Measurements from ENCODE around the gene LCT.
"Not testable (repeated sequence)": the region's sequence is repeated elsewhere in the genome, so short reads cannot be mapped to it uniquely, and the experiment has no call there.

The LCT gene

DNA sequence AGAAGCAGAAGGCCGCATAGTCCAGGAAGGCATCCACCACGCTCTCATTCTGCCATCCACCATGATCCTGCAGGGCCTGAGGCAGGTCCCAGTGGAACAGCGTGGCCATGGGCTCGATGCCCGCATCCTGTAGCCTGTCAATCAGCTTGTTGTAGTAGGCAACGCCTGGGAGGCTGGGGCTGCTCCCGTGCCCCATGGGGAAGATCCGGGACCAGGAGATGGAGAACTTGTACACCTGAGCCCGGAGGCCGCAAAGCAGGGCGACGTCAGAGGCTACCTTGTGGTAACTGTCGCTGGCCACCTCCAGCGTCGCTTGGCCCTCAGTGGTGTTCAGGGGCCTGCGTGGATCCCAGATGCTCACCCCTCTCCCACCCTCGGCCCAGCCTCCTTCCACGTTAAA, 19.5 kb downstream of the LCT start:
- Histone ChIP-seq H3K4me3 (ENCODE audit: control insufficient read depth in 1 of 7, extremely low read depth in 1 of 7, insufficient read depth in 4 of 7, low read depth in 2 of 7, low read length in 6 of 7) (no peak overlapping the region), H3K9me3 (ENCODE audit: control extremely low read depth in 1 of 5, control insufficient read depth in 4 of 5, insufficient read depth in 2 of 5, low read depth in 1 of 5, low read length in 4 of 5) (peaks cover 0 to 3% (median 0%) of the 10 kb centered on the region in 5 experiments), H3K27me3 (replicated peaks in 2 of 5; ENCODE audit: control insufficient read depth in 4 of 5, insufficient read depth in 5 of 5, low read length in 4 of 5) (no peaks in the 10 kb centered on the region), H3K27ac (ENCODE audit: insufficient read depth in 1 of 2, low read depth in 1 of 2, low read length in 2 of 2, poor library complexity in 1 of 2, severe bottlenecking in 2 of 2) (no peak overlapping the region), H3K36me3 (ENCODE audit: control insufficient read depth in 4 of 4, insufficient read depth in 4 of 4, low read length in 3 of 4) (no peaks in the 10 kb centered on the region), H3K4me1 (ENCODE audit: control extremely low read depth in 1 of 4, control insufficient read depth in 4 of 4, insufficient read depth in 4 of 4, low read length in 3 of 4) (peaks cover 7 to 22% (median 18%) of the 10 kb centered on the region in 4 experiments)
- WGBS (ENCODE audit: insufficient coverage) = 96% methylated on average over 18 of the region's 18 CpGs
- no peak for DNase-seq
- POLR2A ChIA-PET = no interaction called here
- CTCF ChIA-PET = interaction anchor here (3.0 kb wide), 1 partner anchor 19 kb away, joined by 12 read pairs; no protein-coding TSS in a partner anchor

DNA sequence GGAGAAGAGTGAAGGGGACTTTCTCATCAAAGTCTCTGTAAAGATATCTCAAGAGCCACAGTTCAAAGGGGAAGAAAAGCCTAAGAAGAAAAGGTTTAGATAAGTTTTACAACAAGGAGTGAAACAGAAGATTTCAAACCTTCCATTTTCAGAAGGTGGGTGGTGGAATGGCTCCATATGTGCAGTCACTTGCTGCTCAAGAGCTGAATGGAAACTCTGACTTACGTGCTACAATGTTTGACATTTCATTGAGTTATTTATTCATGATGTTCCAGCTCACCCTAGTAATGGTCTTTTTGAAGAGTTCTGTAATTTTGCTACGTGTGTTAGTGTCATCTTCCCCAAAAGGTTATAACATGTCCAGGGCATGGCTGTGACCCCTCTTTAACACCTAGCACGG, 21.7 kb downstream of the LCT start:
- ChIA-PET POLR2A (no interaction called here), CTCF (interaction anchor here (1.0 to 1.7 kb wide), 2 partner anchors 17 to 20 kb away, joined by 3 to 10 read pairs; no protein-coding TSS in a partner anchor)
- Histone ChIP-seq H3K36me3 (ENCODE audit: control insufficient read depth in 4 of 4, insufficient read depth in 4 of 4, low read length in 3 of 4) (no peaks in the 10 kb centered on the region), H3K27ac (ENCODE audit: insufficient read depth in 1 of 2, low read depth in 1 of 2, low read length in 2 of 2, poor library complexity in 1 of 2, severe bottlenecking in 2 of 2) (no peak overlapping the region), H3K9me3 (ENCODE audit: control extremely low read depth in 1 of 5, control insufficient read depth in 4 of 5, insufficient read depth in 2 of 5, low read depth in 1 of 5, low read length in 4 of 5) (no peaks in the 10 kb centered on the region), H3K4me1 (ENCODE audit: control extremely low read depth in 1 of 4, control insufficient read depth in 4 of 4, insufficient read depth in 4 of 4, low read length in 3 of 4) (peaks cover 2 to 12% (median 9%) of the 10 kb centered on the region in 4 experiments), H3K4me3 (ENCODE audit: control insufficient read depth in 1 of 7, extremely low read depth in 1 of 7, insufficient read depth in 4 of 7, low read depth in 2 of 7, low read length in 6 of 7) (no peak overlapping the region), H3K27me3 (replicated peaks in 2 of 5; ENCODE audit: control insufficient read depth in 4 of 5, insufficient read depth in 5 of 5, low read length in 4 of 5) (no peaks in the 10 kb centered on the region)
- 83% methylated on average over 1 of the region's 3 CpGs for WGBS (ENCODE audit: insufficient coverage)
- DNase-seq = no peak

DNA sequence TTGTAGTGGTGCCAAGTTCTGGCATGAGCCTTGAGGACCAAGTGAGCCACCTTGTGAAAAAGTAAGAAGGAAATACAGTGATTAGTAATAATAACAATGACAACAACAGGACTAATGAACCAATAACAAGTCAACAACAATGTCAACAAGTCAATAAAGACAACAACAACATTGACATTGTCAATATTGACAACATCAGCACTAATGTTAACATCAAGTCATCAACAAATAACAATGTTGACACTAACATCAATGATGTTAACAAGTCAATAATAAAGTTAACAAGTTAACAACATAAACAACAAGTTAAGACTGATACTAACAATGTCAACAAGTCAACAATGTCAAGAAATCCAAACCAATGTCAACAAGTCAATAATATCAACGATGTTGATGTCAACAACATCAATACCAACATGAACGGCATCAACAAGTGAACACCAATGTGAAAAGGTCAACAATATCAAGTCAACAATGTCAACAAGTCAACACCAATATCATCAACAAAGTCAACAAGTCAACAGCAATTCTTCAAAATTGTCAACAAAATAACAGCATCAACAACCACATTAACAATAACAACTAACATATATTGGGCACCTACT, 24.0 kb downstream of the LCT start:
- Histone ChIP-seq H3K36me3 (ENCODE audit: control insufficient read depth in 4 of 4, insufficient read depth in 4 of 4, low read length in 3 of 4) (no peaks in the 10 kb centered on the region), H3K27me3 (replicated peaks in 2 of 5; ENCODE audit: control insufficient read depth in 4 of 5, insufficient read depth in 5 of 5, low read length in 4 of 5) (no peaks in the 10 kb centered on the region), H3K27ac (ENCODE audit: insufficient read depth in 1 of 2, low read depth in 1 of 2, low read length in 2 of 2, poor library complexity in 1 of 2, severe bottlenecking in 2 of 2) (no peak overlapping the region), H3K9me3 (ENCODE audit: control extremely low read depth in 1 of 5, control insufficient read depth in 4 of 5, insufficient read depth in 2 of 5, low read depth in 1 of 5, low read length in 4 of 5) (no peaks in the 10 kb centered on the region), H3K4me1 (ENCODE audit: control extremely low read depth in 1 of 4, control insufficient read depth in 4 of 4, insufficient read depth in 4 of 4, low read length in 3 of 4) (peaks cover 0 to 2% (median 0%) of the 10 kb centered on the region in 4 experiments), H3K4me3 (ENCODE audit: control insufficient read depth in 1 of 7, extremely low read depth in 1 of 7, insufficient read depth in 4 of 7, low read depth in 2 of 7, low read length in 6 of 7) (no peak overlapping the region)
- ChIA-PET CTCF (interaction anchor here (1.3 kb wide), 1 partner anchor 10 kb away, joined by 3 read pairs; no protein-coding TSS in a partner anchor), POLR2A (no interaction called here)
- DNase-seq = no peak
- WGBS (ENCODE audit: insufficient coverage) = 100% methylated on average over 2 of the region's 2 CpGs

DNA sequence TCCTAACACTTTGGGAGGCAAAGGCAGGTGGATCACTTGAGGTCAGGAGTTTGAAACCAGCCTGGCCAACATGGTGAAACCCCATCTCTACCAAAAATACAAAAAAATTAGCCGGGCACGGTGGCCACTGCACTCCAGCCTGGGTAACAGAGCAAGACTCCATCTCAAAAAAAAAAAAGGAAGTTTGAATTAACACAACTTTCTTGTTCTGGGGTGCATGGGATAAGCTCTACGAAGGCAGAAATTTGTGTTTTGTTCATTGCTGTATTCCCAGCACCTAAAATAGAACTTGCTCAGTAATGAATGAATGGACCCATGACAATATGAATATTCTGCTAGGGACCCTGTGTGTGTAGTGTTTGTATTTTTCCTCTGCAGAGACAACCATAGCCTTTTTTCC, 29.1 kb downstream of the LCT start:
- H3K4me3 ChIP-seq (ENCODE audit: control insufficient read depth in 1 of 7, extremely low read depth in 1 of 7, insufficient read depth in 4 of 7, low read depth in 2 of 7, low read length in 6 of 7); H3K27ac ChIP-seq (ENCODE audit: insufficient read depth in 1 of 2, low read depth in 1 of 2, low read length in 2 of 2, poor library complexity in 1 of 2, severe bottlenecking in 2 of 2); H3K27me3 ChIP-seq (replicated peaks in 2 of 5; ENCODE audit: control insufficient read depth in 4 of 5, insufficient read depth in 5 of 5, low read length in 4 of 5); H3K36me3 ChIP-seq (ENCODE audit: control insufficient read depth in 4 of 4, insufficient read depth in 4 of 4, low read length in 3 of 4); H3K4me1 ChIP-seq (ENCODE audit: control extremely low read depth in 1 of 4, control insufficient read depth in 4 of 4, insufficient read depth in 4 of 4, low read length in 3 of 4); POLR2A ChIA-PET; H3K9me3 ChIP-seq (ENCODE audit: control extremely low read depth in 1 of 5, control insufficient read depth in 4 of 5, insufficient read depth in 2 of 5, low read depth in 1 of 5, low read length in 4 of 5); DNase-seq: not testable (repeated sequence)
- CTCF ChIA-PET = interaction anchor here (5.1 kb wide), 1 partner anchor 10 kb away, joined by 35 read pairs; no protein-coding TSS in a partner anchor
- 90% methylated on average over 2 of the region's 3 CpGs for WGBS (ENCODE audit: insufficient coverage)

DNA sequence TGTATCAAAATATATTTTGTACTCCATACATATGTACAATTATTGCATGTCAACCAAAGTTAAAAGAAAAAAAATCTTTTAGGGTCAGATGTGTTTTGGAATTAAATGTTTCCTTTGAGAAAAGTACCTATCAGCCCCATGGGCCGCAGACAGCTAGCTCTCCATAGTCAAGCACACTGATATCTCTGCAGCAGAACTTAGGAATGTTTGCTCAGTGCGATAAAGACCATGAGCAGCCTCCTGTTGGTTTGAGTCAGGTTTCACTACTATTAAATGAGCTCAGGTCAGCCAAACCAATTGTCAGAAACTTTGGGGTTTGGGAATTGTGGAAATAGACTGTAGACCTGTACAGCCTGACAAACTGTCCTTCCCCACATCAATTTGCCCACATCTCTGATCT, 33.7 kb downstream of the LCT start:
- peaks cover 0 to 13% (median 2%) of the 10 kb centered on the region in 5 experiments for H3K9me3 ChIP-seq (ENCODE audit: control extremely low read depth in 1 of 5, control insufficient read depth in 4 of 5, insufficient read depth in 2 of 5, low read depth in 1 of 5, low read length in 4 of 5)
- no peak for DNase-seq
- ChIA-PET POLR2A (no interaction called here), CTCF (interaction anchor here (0.8 kb wide), 1 partner anchor 10 kb away, joined by 3 read pairs; no protein-coding TSS in a partner anchor)
- no peaks in the 10 kb centered on the region for H3K36me3 ChIP-seq (ENCODE audit: control insufficient read depth in 4 of 4, insufficient read depth in 4 of 4, low read length in 3 of 4)
- peaks cover 0 to 5% (median 5%) of the 10 kb centered on the region in 4 experiments for H3K4me1 ChIP-seq (ENCODE audit: control extremely low read depth in 1 of 4, control insufficient read depth in 4 of 4, insufficient read depth in 4 of 4, low read length in 3 of 4)
- WGBS (ENCODE audit: insufficient coverage) = 100% methylated on average over 2 of the region's 2 CpGs
- no peak overlapping the region for H3K4me3 ChIP-seq (ENCODE audit: control insufficient read depth in 1 of 7, extremely low read depth in 1 of 7, insufficient read depth in 4 of 7, low read depth in 2 of 7, low read length in 6 of 7)
- H3K27ac ChIP-seq (ENCODE audit: insufficient read depth in 1 of 2, low read depth in 1 of 2, low read length in 2 of 2, poor library complexity in 1 of 2, severe bottlenecking in 2 of 2) = no peak overlapping the region
- H3K27me3 ChIP-seq (replicated peaks in 2 of 5; ENCODE audit: control insufficient read depth in 4 of 5, insufficient read depth in 5 of 5, low read length in 4 of 5) = no peaks in the 10 kb centered on the region

DNA sequence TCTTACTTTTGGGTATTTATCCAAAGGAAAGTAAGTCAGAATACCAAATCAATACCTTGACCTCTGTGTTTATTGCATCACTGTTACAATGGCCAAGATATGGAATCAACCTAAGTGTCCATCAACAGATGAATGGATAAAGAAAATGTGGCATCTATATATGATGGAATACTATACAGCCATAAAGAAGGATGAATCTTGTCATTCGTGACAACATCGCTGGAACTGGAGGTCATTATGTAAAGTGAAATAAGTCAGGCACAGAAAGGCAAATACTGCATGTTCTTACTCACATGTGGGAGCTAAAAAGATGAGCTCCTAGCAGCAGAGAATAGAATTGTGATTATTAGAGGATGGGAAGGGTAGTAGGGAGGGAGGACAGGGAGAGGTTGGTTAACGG, 34.6 kb downstream of the LCT start:
- Histone ChIP-seq H3K27ac (ENCODE audit: insufficient read depth in 1 of 2, low read depth in 1 of 2, low read length in 2 of 2, poor library complexity in 1 of 2, severe bottlenecking in 2 of 2) (no peak overlapping the region), H3K9me3 (ENCODE audit: control extremely low read depth in 1 of 5, control insufficient read depth in 4 of 5, insufficient read depth in 2 of 5, low read depth in 1 of 5, low read length in 4 of 5) (peaks cover 0 to 13% (median 2%) of the 10 kb centered on the region in 5 experiments), H3K27me3 (replicated peaks in 2 of 5; ENCODE audit: control insufficient read depth in 4 of 5, insufficient read depth in 5 of 5, low read length in 4 of 5) (no peaks in the 10 kb centered on the region), H3K36me3 (ENCODE audit: control insufficient read depth in 4 of 4, insufficient read depth in 4 of 4, low read length in 3 of 4) (no peaks in the 10 kb centered on the region), H3K4me1 (ENCODE audit: control extremely low read depth in 1 of 4, control insufficient read depth in 4 of 4, insufficient read depth in 4 of 4, low read length in 3 of 4) (peaks cover 0 to 13% (median 12%) of the 10 kb centered on the region in 4 experiments), H3K4me3 (ENCODE audit: control insufficient read depth in 1 of 7, extremely low read depth in 1 of 7, insufficient read depth in 4 of 7, low read depth in 2 of 7, low read length in 6 of 7) (no peak overlapping the region)
- DNase-seq = no peak
- 67% methylated on average over 3 of the region's 3 CpGs for WGBS (ENCODE audit: insufficient coverage)
- ChIA-PET CTCF (interaction anchor here (0.8 kb wide), 1 partner anchor 11 kb away, joined by 3 read pairs; no protein-coding TSS in a partner anchor), POLR2A (no interaction called here)

Measured in common myeloid progenitor, CD34-positive (primary cell).